ENCODE measurements around the gene RGS17. TPM values are rescaled to one million over a fixed set of nuclear protein-coding genes. Genes with fewer than 3 reads are reported as not detected.
"Not testable (repeated sequence)": the region's sequence is repeated elsewhere in the genome, so short reads cannot be mapped to it uniquely, and the experiment has no call there.

RGS17 gene
- total RNA-seq, 4 donors from 2014 or later, result 0.88 to 4.8 (median 0.91) TPM; not detected in 1

- Histone ChIP-seq H3K4me1 (no peaks in the 10 kb centered on the region), H3K36me3 (no peaks in the 10 kb centered on the region), H3K4me3 (no peak overlapping the region), H3K27ac (no peak overlapping the region), H3K9me3 (no peaks in the 10 kb centered on the region), H3K27me3 (no peaks in the 10 kb centered on the region)
- no peak for DNase-seq
- TF ChIP-seq POLR2A (IDR thresholded peaks at IDR 0.05) (no peak), CTCF (IDR thresholded peaks at IDR 0.05) (no peak)
- intact Hi-C loops (cut with DNase I; ENCODE audit: low total_unique reads), result no loop called here
Observed at GRCh38 chr6:153117986-153118879, 12.8 kb downstream of the RGS17 start.

DNA sequence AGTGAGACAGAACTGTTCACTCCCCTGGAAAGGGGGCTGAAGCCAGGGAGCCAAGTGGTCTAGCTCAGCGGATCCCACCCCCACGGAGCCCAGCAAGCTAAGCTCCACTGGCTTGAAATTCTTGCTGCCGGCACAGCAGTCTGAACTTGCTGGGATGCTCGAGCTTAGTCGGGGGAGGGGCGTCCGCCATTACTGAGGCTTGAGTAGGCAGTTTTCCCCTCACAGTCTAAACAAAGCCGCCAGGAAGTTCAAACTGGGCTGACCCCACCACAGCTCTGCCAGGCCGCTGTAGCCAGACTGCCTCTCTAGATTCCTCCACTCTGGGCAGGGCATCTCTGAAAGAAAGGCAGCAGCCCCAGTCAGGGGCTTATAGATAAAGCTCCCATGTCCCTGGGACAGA is 20.0 kb downstream of the RGS17 start:
- H3K9me3 ChIP-seq; H3K4me3 ChIP-seq; H3K27me3 ChIP-seq; intact Hi-C loops (cut with DNase I; ENCODE audit: low total_unique reads); H3K4me1 ChIP-seq; DNase-seq; H3K36me3 ChIP-seq; H3K27ac ChIP-seq: not testable (repeated sequence)

- H3K4me1 ChIP-seq; intact Hi-C loops (cut with DNase I; ENCODE audit: low total_unique reads); H3K9me3 ChIP-seq; H3K27ac ChIP-seq; H3K36me3 ChIP-seq; H3K4me3 ChIP-seq; DNase-seq; H3K27me3 ChIP-seq: not testable (repeated sequence)
Observed at GRCh38 chr6:153110612-153111011, 20.5 kb downstream of the RGS17 start.

GRCh38 chr6:153108315-153108714 is 22.8 kb downstream of the RGS17 start:
- no peak for TF ChIP-seq POLR2A (IDR thresholded peaks at IDR 0.05)
- no peak for TF ChIP-seq CTCF (IDR thresholded peaks at IDR 0.05)
- Histone ChIP-seq H3K27ac (no peak overlapping the region), H3K36me3 (no peaks in the 10 kb centered on the region), H3K9me3 (no peaks in the 10 kb centered on the region), H3K4me1 (no peaks in the 10 kb centered on the region), H3K27me3 (no peaks in the 10 kb centered on the region), H3K4me3 (no peak overlapping the region)
- intact Hi-C loops (cut with DNase I; ENCODE audit: low total_unique reads), result no loop called here
- DNase-seq, result no peak

DNA sequence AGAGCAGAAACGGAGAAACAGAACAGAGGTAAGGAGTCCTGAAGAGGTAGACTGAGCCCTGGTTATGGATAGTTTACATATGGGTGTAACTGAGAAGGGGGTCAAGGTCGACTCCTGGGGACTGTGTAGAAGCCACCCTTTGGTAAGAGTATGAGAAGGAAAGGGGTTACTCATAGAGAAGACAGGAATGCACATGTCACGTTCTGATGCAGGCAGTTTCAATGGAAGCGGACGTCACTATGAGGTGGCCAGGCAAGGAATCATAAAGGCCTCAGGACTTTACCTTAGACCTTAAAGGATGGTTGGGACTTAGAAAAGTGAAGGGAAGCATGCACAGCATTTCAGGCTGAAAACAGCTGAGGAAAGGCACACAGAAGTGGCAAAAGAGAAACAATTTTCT is 25.1 kb downstream of the RGS17 start:
- Histone ChIP-seq H3K4me1 (no peaks in the 10 kb centered on the region), H3K36me3 (no peaks in the 10 kb centered on the region), H3K27me3 (no peaks in the 10 kb centered on the region), H3K4me3 (no peak overlapping the region), H3K9me3 (no peaks in the 10 kb centered on the region), H3K27ac (no peak overlapping the region)
- DNase-seq, result no peak
- intact Hi-C loops (cut with DNase I; ENCODE audit: low total_unique reads), result no loop called here
- TF ChIP-seq POLR2A (IDR thresholded peaks at IDR 0.05), result no peak
- TF ChIP-seq CTCF (IDR thresholded peaks at IDR 0.05), result no peak

- H3K27ac ChIP-seq, result no peak overlapping the region
Observed at GRCh38 chr6:153104220-153104619, 26.9 kb downstream of the RGS17 start.

More at GRCh38 chr6:153104220-153104619, 26.9 kb downstream of the RGS17 start:
- H3K36me3 ChIP-seq, result no peaks in the 10 kb centered on the region
- H3K27me3 ChIP-seq, result no peaks in the 10 kb centered on the region
- no peaks in the 10 kb centered on the region for H3K4me1 ChIP-seq
- no peak for DNase-seq
- intact Hi-C loops (cut with DNase I; ENCODE audit: low total_unique reads), result no loop called here
- no peaks in the 10 kb centered on the region for H3K9me3 ChIP-seq
- no peak overlapping the region for H3K4me3 ChIP-seq
- TF ChIP-seq POLR2A (IDR thresholded peaks at IDR 0.05), result no peak
- TF ChIP-seq CTCF (IDR thresholded peaks at IDR 0.05), result no peak

Measured in uterus (tissue), 4 donors.